SK-N-SH (cell line): ENCODE data around the gene TMEM92. TPM values are rescaled to one million over a fixed set of nuclear protein-coding genes. Genes with fewer than 3 reads are reported as not detected.
A peak's percentile ranks its signal among the peaks of the same experiment; 100 is the strongest.

Experiments used
- CTCF ChIA-PET: fragments of 300-600, 350-600 bp; formaldehyde crosslinking; extraction: SDS; loops from one replicate; lab custom pipeline; 2021; lab: Yijun Ruan, JAX
- POLR2A ChIA-PET: fragments of 350-600 bp; sonication (Branson Sonifier 250); formaldehyde crosslinking; extraction: SDS; loops from one replicate; lab custom pipeline; 2020; ENCODE audit warnings: antibody characterized with exemption, inconsistent platforms; lab: Yijun Ruan, JAX
- DNase-seq: peaks from one replicate; pipeline ENCODE4 v3.0.0; 2012
- H2AFZ ChIP-seq: fragments of 200-600 bp; sonication (generic); 2 replicates; pipeline ENCODE4 v1.8.1; 2016; ENCODE audit warnings: antibody characterized with exemption, mild to moderate bottlenecking, low read depth
- H3F3A ChIP-seq: fragments of 200-600 bp; sonication (generic); replicated peaks from 2 replicates; pipeline ENCODE3; 2016; ENCODE audit warnings: antibody characterized with exemption, mild to moderate bottlenecking; ENCODE audit not compliant: insufficient read depth
- H3K27ac ChIP-seq, 2 experiments: fragments of 200-500 bp in 1 of 2; fragments of 200-600 bp in 1 of 2; sonication (Bioruptor generic) in 1 of 2; sonication (generic), shearing (Covaris generic) in 1 of 2; 2 replicates each; pipeline versions ENCODE4 v1.5.1 to v1.6.1; 2014 to 2016; ENCODE audit warnings: low read depth in 2 of 2, inconsistent platforms in 1 of 2, low read length in 1 of 2, mild to moderate bottlenecking in 1 of 2, mixed read lengths in 1 of 2
- H3K27me3 ChIP-seq: fragments of 200-600 bp; sonication (generic), shearing (Covaris generic); 2 replicates; pipeline ENCODE4 v1.6.1; 2016; ENCODE audit warnings: mixed run types; ENCODE audit not compliant: insufficient read depth
- H3K36me3 ChIP-seq, 2 experiments: fragments of 200-500 bp in 1 of 2; fragments of 200-600 bp in 1 of 2; sonication (Bioruptor generic) in 1 of 2; sonication (generic) in 1 of 2; replicated peaks in 1 of 2; 2 replicates each; pipeline versions ENCODE3 to v1.5.1; 2014 to 2016; ENCODE audit warnings: low read length in 1 of 2, mild to moderate bottlenecking in 1 of 2; ENCODE audit not compliant: insufficient read depth in 2 of 2, control insufficient read depth in 1 of 2
- H3K4me1 ChIP-seq, 2 experiments: fragments of 200-500 bp in 1 of 2; fragments of 200-600 bp in 1 of 2; sonication (Bioruptor generic) in 1 of 2; sonication (generic), shearing (Covaris generic) in 1 of 2; 2 replicates each; pipeline versions ENCODE4 v1.5.1 to v1.6.1; 2014 to 2016; ENCODE audit warnings: low read depth in 1 of 2, low read length in 1 of 2, mixed run types in 1 of 2; ENCODE audit not compliant: insufficient read depth in 2 of 2, control insufficient read depth in 1 of 2
- H3K4me2 ChIP-seq: fragments of 200-600 bp; sonication (generic), shearing (Covaris generic); 2 replicates; pipeline ENCODE4 v1.6.1; 2017; ENCODE audit warnings: mixed run types
- H3K4me3 ChIP-seq, 2 experiments: fragments of 200-500 bp in 1 of 2; fragments of 200-600 bp in 1 of 2; sonication (Bioruptor generic) in 1 of 2; sonication (generic), shearing (Covaris generic) in 1 of 2; 2 replicates each; pipeline versions ENCODE4 v1.5.1 to v1.8.1; 2014 to 2016; ENCODE audit warnings: low read depth in 2 of 2, inconsistent platforms in 1 of 2, low read length in 1 of 2, mild to moderate bottlenecking in 1 of 2, mixed read lengths in 1 of 2, moderate library complexity in 1 of 2
- H3K79me2 ChIP-seq: fragments of 200-600 bp; sonication (generic); 2 replicates; pipeline ENCODE4 v1.8.1; 2017; ENCODE audit warnings: mild to moderate bottlenecking; ENCODE audit not compliant: insufficient read depth
- H3K9ac ChIP-seq: fragments of 200-600 bp; sonication (generic); 2 replicates; pipeline ENCODE4 v1.6.1; 2017; ENCODE audit warnings: mixed run types
- H3K9me2 ChIP-seq: fragments of 200-600 bp; sonication (generic); 2 replicates; pipeline ENCODE4 v1.6.1; 2017; ENCODE audit warnings: mixed run types
- H3K9me3 ChIP-seq: fragments of 200-600 bp; sonication (generic); 2 replicates; pipeline ENCODE4 v1.6.1; 2017; ENCODE audit warnings: mixed run types, mild to moderate bottlenecking, moderate library complexity
- H4K20me1 ChIP-seq: fragments of 200-600 bp; sonication (generic); 2 replicates; pipeline ENCODE4 v1.6.1; 2017; ENCODE audit warnings: mild to moderate bottlenecking, mixed run types; ENCODE audit not compliant: insufficient read depth
- CHD2 ChIP-seq: fragments of 150-350 bp; IDR thresholded peaks from 2 replicates; pipeline ENCODE4 v1.6.1; 2018; ENCODE audit warnings: low read length; ENCODE audit not compliant: partially characterized antibody
- CTCF ChIP-seq: fragments of 200-600 bp; sonication (generic); IDR thresholded peaks from 2 replicates; pipeline ENCODE4 v1.6.1; 2017; ENCODE audit warnings: antibody characterized with exemption, mild to moderate bottlenecking, moderate library complexity
- ELF1 ChIP-seq: IDR thresholded peaks from 2 replicates; pipeline ENCODE4 v1.4.0; 2012
- FOXJ3 ChIP-seq: sonication (generic); formaldehyde crosslinking; IDR thresholded peaks from 2 replicates; pipeline ENCODE4 v1.5.1; 2020; ENCODE audit warnings: mild to moderate bottlenecking, missing genetic modification reagents
- GABPA ChIP-seq: IDR thresholded peaks from 2 replicates; pipeline ENCODE4 v1.4.0; 2012; ENCODE audit warnings: low read depth, mild to moderate bottlenecking
- GATA2 ChIP-seq: sonication (generic); formaldehyde crosslinking; IDR thresholded peaks from 2 replicates; pipeline ENCODE4 v1.5.0; 2020; ENCODE audit warnings: mild to moderate bottlenecking, missing genetic modification reagents
- IRF3 ChIP-seq: fragments of 150-350 bp; IDR thresholded peaks from 2 replicates; pipeline ENCODE4 v1.6.1; 2016; ENCODE audit warnings: mild to moderate bottlenecking, low read depth, low read length
- JUND ChIP-seq: IDR thresholded peaks from 2 replicates; pipeline ENCODE4 v1.4.0; 2012
- MAX ChIP-seq: IDR thresholded peaks from 2 replicates; pipeline ENCODE4 v1.4.0; 2012; ENCODE audit warnings: low read depth
- MXI1 ChIP-seq: IDR thresholded peaks from 2 replicates; pipeline ENCODE4 v1.6.1; 2012; ENCODE audit warnings: mild to moderate bottlenecking, low read depth, low read length, improper control_type of control experiment
- NRF1 ChIP-seq: IDR thresholded peaks from 2 replicates; pipeline ENCODE4 v1.6.1; 2012; ENCODE audit warnings: low read depth, mild to moderate bottlenecking, low read length
- POLR2AphosphoS5 ChIP-seq: IDR thresholded peaks from 2 replicates; pipeline ENCODE4 v1.6.1; 2012; ENCODE audit warnings: low read depth, low read length
- RAD21 ChIP-seq: IDR thresholded peaks from 2 replicates; pipeline ENCODE4 v1.6.1; 2012; ENCODE audit warnings: mild to moderate bottlenecking, low read length
- RCOR1 ChIP-seq: fragments of 150-350 bp; IDR thresholded peaks from 2 replicates; pipeline ENCODE4 v1.6.1; 2017; ENCODE audit warnings: antibody characterized with exemption, low read length
- REST ChIP-seq: IDR thresholded peaks from 2 replicates; pipeline ENCODE4 v1.6.1; 2012; ENCODE audit warnings: mild to moderate bottlenecking, low read depth, low read length, moderate library complexity
- RFX5 ChIP-seq: IDR thresholded peaks from 2 replicates; pipeline ENCODE4 v1.6.1; 2012; ENCODE audit warnings: mild to moderate bottlenecking, improper control_type of control experiment, low read length
- RXRA ChIP-seq: IDR thresholded peaks from 2 replicates; pipeline ENCODE4 v1.4.0; 2012; ENCODE audit warnings: low read depth, mild to moderate bottlenecking, borderline replicate concordance
- SIN3A ChIP-seq: IDR thresholded peaks from 2 replicates; pipeline ENCODE4 v1.6.1; 2012; ENCODE audit warnings: low read depth, mild to moderate bottlenecking, low read length, moderate library complexity, borderline replicate concordance
- SMC3 ChIP-seq: IDR thresholded peaks from 2 replicates; pipeline ENCODE4 v1.6.1; 2012; ENCODE audit warnings: low read depth, low read length, improper control_type of control experiment
- TAF1 ChIP-seq: IDR thresholded peaks from 2 replicates; pipeline ENCODE4 v1.6.1; 2012; ENCODE audit warnings: low read depth, mild to moderate bottlenecking, low read length, moderate library complexity, borderline replicate concordance
- TCF12 ChIP-seq: IDR thresholded peaks from 2 replicates; pipeline ENCODE4 v1.4.0; 2012
- TEAD4 ChIP-seq: IDR thresholded peaks from 2 replicates; pipeline ENCODE4 v1.4.0; 2012; ENCODE audit warnings: mild to moderate bottlenecking, borderline replicate concordance; ENCODE audit not compliant: insufficient read depth
- USF1 ChIP-seq: IDR thresholded peaks from 2 replicates; pipeline ENCODE4 v1.4.0; 2012; ENCODE audit warnings: low read depth, borderline replicate concordance
- YY1 ChIP-seq: IDR thresholded peaks from 2 replicates; pipeline ENCODE4 v1.4.0; 2012; ENCODE audit warnings: low read depth, mild to moderate bottlenecking
- WGBS: methylation state at CpG from one replicate; pipeline ENCODE4 v1.1.6; 2017; ENCODE audit warnings: low lambda C conversion rate; 5-methylcytosine and 5-hydroxymethylcytosine counted together
- polyA plus RNA-seq, 3 experiments: library from polyadenylated mRNA; depleted of rRNA; stranded (reverse); fragments of >200 nt; gene quantifications; 2 replicates each; pipeline ENCODE4 v1.2.3, GENCODE V29; 2012

The TMEM92 gene
- polyA plus RNA-seq, 1 of the 3 experiments (the other 2 are of a cell fraction): 0.46 TPM

- Histone ChIP-seq H4K20me1 (no peaks in the 10 kb centered on the region), H3F3A (peaks cover 12% of the 10 kb centered on the region), H3K27ac (peak overlapping the region in 1 of 2 experiments; percentile 42; a peak in 1 of 4 replicates), H3K4me1 (peaks cover 35 to 53% of the 10 kb centered on the region in 2 experiments; a peak in 3 of 4 replicates), H3K27me3 (no peaks in the 10 kb centered on the region), H3K4me2 (no peak overlapping the region; the same call in 1 of the 2 replicates), H3K4me3 (no peak overlapping the region), H3K9me3 (no peaks in the 10 kb centered on the region), H3K79me2 (0 out of 2 replicates have a peak, but pooled peaks cover 5% of the 10 kb centered on the region), H2AFZ (no peak overlapping the region), H3K9ac (no peak overlapping the region), H3K36me3 (no peaks in the 10 kb centered on the region), H3K9me2 (no peaks in the 10 kb centered on the region)
- 62% methylated on average over 16 of the region's 16 CpGs for WGBS
- ChIA-PET POLR2A (interaction anchor here (1.4 kb wide), 1 partner anchor 60 kb away, joined by 3 read pairs; no protein-coding TSS in a partner anchor), CTCF (interaction anchor here (0.6 to 53.3 kb wide), 31 partner anchors 7 to 230 kb away, joined by 3 to 2150 read pairs (median 6); partner anchors contain the start of genes COL1A1, LRRC59 and SGCA)
- peak; percentile 87 for DNase-seq
- TF ChIP-seq REST (0 out of 2 replicates have a peak, but pooled peaks have one; percentile 56), SIN3A (peak; percentile 80), YY1 (peak; percentile 55; the same call in 1 of the 2 replicates), SMC3 (peak; percentile 89), MAX (no peak), CTCF (peak; percentile 99), IRF3 (peak; percentile 6; the same call in 1 of the 2 replicates), ELF1 (no peak), GATA2 (CRISPR knock-in tag) (no peak), JUND (no peak), RCOR1 (peak; percentile 81), RXRA (no peak), TCF12 (no peak), FOXJ3 (CRISPR knock-in tag) (no peak), POLR2AphosphoS5 (no peak), RFX5 (0 out of 2 replicates have a peak, but pooled peaks have one; percentile 21), TAF1 (peak; percentile 25; the same call in 1 of the 2 replicates), USF1 (no peak), TEAD4 (no peak), GABPA (no peak), NRF1 (no peak), RAD21 (peak; percentile 97), CHD2 (peak; percentile 42), MXI1 (no peak)
These were observed 4.5 kb upstream of the TMEM92 start for GRCh38 chr17:50269477-50270434.
